GM21526 (cell line): Measurements from ENCODE around the gene EXOSC7.
A peak's percentile ranks its signal among the peaks of the same experiment; 100 is the strongest.
"Not testable (repeated sequence)": the region's sequence is repeated elsewhere in the genome, so short reads cannot be mapped to it uniquely, and the experiment has no call there.

Source experiments
- ATAC-seq: cut with Tn5 transposase; IDR thresholded peaks from one replicate; pipeline ENCODE4 v1.9.1; 2021; ENCODE audit warnings: moderate library complexity; ENCODE audit not compliant: unreplicated experiment, low FRiP score

The EXOSC7 gene

DNA sequence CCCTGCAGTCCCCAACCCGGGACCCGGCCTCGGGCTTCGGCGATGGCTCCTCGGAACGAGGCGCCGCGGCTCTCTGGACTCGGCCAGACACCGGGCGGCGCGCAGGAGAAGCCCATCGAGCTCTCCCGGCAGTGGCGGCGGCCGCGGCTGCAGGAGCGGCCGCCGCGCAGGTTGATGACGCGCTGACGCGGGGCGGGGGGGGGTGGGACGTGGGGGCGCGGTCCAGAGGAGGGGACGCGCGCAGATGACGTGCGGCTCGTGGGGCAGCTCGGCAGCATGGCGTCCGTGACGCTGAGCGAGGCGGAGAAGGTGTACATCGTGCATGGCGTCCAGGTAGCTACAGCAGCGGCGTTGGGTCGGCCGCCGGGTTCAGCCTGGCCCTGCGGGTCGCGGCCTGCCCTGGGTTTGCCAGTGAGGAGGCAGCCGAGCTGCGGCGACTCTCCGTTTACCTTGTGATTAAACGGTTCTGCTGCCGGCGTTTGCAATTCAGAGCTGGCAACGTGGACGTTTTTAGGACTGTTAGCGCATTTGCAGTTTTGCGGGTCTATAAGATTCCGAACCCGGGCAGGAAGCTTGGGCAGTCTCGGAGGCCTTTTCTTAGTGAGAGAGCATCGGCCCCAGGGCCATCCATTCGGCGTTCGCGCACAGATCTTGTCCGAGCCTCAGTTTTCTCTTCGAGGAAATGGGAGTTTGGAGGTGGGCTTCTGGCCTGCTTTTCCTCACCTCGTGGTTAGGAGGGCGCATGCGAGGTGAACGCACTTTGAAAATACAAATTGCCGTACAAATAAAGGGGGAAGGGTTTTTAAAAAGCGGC, at the start of gene EXOSC7, which contains the start of gene ZDHHC3:
EXOSC7 (plus strand) TSS at position 243 of the 814 bp plus-strand sequence; CDS start at position 277, 34 bp downstream.
ZDHHC3 (minus strand) TSS at position 173 of the 814 bp plus-strand sequence. CDS start 16,738 bp downstream, outside the sequence.
- peak; percentile 66 for ATAC-seq

DNA sequence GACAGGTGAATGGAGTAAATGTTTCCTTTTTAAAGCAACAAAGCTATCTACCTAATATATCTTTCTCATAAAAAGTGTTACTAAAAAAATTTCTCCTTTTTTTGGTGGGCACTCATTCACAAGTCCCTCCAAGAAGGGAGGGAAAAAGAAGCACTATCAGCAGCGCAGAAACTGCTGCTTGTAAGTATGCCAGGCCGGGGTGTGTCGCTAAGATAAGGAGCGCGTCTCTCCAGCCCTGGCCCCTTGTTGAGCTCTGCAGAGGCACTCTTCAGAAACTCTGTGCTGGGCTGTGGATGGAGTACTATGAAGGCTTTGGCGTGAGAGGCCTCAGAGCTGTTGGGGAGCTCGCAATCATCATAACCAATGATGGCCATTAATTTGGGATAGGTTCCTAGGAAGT, 49.1 kb upstream of the EXOSC7 start:
- no peak for ATAC-seq

DNA sequence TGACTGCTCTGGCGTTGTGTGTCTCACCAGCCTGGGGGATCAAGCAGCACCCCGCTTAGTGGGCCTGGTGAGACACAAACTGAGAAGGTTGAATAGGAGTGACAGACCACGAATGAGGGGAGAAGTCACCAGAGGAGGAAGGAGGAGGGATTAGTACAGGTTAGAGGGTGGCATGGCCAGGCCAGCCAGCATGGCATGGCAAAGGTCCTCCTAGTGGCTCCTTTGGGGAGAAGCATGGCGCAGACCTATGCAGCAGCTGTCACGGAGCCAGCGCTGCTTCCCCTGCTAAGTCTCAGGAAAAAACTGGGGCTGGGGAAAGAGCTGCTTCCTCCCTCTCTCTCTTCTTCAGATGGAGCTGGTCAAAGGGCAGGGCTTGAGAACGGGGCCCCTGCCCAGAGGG, 48.7 kb upstream of the EXOSC7 start:
- ATAC-seq: no peak

DNA sequence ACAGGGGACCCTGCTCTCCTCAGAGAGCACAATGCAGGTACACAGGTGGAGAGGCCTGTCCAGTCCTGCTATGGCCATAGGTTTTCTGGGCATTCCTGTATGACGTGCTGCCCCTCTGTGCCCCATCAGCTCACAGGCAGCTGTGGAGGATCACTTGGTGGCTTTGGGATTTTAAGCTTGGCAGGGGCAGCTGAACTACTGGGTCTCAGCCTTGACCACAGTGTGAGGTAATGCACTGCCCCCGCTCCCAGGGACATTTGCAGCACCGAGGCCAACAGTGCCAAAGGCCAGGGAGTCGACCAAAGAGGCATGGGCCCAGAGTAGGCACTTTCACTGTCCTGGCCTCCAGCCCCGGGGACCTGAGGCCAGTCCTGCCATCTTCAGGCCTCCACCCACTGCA, 46.3 kb upstream of the EXOSC7 start:
- no peak for ATAC-seq

DNA sequence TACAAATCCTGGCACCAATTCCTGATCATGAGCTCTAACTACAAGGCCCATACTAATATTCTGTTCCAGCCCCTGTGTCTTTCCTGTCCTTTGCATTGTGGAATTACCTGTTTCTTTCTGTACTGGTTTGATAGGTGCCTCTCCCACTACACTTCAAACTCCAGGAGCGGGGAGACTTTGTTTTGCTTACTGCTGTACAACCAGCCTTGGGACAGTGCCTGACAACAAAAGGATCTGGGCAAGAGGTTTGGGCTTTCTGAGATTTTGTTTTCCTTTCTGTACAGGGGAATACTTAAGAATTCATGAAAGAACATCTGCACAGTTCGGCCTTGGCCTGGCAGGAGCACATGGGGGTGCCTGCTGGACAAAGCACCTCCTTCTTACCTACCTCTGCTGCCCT, 45.1 kb upstream of the EXOSC7 start:
- no peak for ATAC-seq

DNA sequence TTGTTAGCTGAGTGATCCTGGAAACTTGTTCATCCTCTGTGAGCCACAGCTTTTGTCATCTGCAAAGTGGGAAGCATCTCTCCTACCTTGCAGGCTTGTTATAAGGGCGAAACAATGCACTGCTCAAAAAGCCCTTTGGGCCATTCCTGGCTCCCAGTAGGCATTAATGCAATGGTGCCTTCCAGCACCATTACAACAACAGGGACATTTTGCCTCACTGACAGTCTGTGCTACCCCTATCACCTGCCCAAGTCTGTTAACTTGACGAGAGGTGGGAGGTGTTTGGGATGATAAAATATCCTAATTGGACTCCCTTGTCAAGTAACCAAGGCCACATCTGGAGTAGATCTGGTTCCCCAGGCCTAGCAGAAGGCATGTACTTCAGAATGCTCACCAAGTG, 44.3 kb upstream of the EXOSC7 start:
- ATAC-seq: no peak

DNA sequence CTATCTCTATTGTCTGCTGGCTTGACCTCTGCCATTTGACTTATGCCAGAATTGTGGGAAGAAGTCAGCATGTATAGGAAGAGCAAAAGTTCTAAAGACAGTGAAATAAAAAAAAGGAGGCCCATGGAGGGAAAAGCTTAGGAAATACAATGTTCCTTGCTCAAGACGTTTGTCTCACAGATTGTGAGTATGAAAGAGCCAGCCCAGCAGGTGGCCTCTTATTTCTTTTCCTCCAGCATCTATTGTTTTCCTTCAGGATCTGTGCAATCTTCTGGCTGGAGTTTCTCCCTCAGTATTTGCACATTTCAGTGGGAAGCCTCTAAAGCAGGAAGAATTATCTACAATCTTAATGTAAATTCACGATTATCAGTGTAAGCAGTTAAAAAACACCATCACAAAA, 43.8 kb upstream of the EXOSC7 start:
- no peak for ATAC-seq

DNA sequence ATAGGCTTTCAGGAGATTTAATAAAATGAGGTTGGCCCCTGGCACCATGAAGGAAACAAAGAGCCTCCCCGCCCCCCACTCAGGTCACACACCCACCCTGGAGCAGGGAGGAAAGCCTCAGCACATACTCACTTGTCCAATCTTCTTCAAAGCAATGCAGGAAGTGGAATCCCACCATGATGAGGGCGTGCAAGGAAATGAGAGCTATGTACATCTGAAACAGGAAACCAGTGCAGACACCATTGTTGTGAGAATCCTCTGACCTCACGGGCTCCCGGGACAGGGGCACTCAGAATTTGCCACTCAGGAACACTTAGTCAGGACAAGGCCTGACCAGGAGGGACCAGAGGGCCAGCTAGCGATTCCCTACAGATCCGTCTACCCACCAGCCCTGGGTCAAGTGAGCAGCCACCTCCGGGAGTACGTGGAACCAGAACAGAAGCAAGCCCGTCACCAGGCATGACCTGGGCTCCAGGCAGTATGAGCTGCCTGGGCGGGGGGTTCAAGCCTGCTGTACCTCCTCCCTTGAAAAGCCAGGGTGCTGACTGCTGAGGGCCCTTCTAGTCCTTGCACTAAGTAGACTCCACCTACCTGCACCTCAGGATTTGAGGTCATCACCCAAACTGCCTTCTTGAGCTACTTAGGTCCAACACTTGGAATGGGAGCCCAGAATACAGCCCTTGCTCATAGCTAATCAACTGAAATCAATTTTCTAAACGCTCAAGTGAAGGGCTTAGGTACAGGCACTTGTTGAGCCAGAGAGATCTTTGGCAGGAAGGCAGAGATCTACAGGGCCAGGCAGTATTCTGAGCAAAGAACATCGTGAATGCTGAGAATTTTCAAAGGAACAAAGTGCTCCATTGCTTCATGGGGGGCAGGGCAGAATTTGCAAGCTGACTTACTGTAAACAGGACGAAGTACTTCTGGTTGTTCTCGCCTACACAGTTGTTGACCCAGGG, 42.8 kb upstream of the EXOSC7 start:
- ATAC-seq: no peak

DNA sequence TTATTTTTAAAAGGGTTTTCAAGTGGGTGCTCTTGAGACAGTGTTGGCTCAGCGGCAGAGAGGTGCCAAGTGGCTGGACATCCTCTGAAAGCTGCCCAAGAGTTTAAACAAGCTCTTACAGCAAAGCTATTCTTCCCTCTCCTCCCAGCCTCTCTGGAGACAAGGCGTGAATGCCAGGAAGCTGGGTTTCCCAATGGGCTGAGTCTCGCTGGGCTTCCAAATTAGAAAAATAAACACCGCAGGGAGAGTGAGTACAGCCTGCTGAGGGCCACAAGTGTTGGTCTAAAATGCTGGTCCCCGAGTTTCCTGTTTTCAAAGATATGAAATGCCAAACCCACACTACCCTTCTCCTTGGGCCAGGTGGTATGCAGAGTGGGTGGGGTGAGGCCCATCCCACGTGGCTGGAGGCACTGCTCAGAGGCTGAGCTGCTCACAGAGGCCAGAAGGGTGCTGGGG, 36.4 kb upstream of the EXOSC7 start:
- ATAC-seq: no peak

DNA sequence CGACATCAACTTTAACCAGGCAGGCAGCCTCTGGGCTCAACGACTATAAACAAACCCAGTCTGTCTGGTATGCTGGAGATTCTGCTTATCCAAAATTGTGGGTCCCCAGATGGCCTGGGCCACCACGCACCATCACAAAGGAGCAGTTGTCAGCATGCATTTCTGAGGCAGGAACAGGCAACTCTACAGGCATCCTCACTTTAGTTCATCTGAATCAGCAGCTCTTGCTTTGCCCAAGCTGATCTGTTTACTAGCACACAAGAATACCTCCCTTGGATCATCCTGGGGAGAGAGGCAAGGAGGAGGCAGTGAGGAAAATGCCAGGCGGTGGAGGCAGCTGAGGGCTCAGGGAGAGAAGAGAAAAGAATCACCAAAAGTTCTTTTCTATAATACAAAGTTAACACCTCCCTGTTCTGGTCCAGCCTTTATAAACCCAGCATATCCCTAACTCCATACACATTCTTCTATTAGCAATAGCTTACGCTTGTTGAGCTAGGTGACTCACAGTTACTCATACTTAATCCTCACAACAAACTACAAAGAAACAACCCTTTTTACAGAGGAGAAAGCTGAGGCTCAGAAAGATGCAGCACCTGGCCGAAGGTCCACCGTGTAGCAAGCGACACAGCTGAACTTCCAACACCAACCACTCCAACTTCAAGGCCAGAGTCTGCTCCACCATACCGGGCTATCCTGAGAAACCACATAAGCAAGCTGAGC, 33.7 kb upstream of the EXOSC7 start:
- no peak for ATAC-seq

DNA sequence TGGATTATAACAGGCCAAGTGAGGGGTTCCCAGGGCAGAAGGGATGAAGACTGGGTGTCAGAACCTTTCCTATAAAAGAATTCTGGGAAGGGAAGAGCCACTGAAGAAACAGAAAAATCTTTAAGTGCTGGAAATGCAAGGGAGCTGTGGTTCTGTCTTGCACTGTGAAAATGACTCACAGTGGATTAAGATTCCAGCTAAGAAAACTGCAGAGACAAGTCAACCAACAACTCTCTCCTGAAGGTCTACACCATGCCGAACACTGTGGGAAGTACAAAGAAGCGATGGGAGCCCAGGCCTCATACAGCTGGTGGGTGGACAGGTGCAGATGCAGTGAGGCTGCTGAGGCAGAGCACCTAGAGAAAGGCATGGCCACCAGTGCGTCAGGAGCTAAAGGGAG, 27.8 kb upstream of the EXOSC7 start:
- no peak for ATAC-seq

DNA sequence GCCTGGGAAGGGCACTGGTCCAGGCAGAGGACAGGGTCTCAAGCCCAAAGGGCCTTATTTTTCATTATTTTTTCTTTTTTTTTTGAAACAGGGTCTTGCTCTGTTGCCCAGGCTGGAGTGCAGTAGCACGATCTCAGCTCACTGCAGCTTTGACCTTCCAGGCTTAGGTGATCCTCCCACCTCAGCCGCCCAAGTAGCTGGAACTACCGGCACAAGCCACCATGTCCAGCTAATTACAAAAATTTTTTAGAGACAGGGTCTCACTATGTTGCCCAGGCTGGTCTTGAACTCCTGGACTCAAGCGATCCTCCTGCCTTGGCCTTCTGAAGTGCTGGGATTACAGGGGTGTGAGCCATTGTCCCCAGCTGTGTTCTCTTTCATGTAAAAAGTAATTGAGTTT, 26.3 kb upstream of the EXOSC7 start:
- not testable (repeated sequence) for ATAC-seq

DNA sequence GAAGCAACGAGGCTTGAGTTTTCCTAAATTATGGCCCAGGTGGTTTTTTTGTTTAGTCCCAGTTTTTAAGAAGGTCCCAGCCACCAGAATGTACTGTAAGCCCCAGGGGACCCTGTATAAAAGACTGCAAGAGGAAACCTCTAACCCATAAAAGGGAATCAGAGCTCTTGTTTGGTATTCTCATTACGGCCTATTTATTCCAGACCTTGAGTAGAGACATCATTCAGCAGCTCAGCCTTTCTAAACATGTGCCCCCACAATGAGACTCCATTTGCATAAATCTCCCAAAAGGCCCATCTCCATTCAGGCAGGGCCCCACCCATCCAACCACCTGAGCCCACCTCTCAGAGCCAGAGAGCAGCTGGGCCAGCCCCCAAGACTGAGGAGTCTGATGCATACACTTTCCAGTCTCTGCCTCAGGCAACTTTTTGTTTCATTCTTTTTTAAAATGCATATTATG, 25.7 kb upstream of the EXOSC7 start:
- no peak for ATAC-seq

DNA sequence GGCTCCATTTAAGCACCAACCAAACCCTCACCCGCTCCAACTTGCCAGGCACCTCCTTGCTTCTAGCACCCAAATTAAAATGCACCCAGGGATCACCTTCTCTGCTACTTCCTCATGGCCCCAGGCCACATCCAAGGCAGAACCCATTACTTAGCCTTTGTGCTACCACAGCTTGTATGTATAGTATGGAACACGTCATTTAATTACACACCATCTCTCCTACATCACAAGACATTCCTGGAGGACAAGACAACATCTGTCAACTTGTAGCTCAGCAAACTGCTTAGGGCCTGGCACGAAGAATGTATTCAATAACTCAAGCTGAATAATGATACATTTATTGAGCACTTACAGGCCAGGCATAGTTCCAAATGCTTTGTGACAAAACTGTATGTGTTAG, 23.4 kb upstream of the EXOSC7 start:
- ATAC-seq: no peak

DNA sequence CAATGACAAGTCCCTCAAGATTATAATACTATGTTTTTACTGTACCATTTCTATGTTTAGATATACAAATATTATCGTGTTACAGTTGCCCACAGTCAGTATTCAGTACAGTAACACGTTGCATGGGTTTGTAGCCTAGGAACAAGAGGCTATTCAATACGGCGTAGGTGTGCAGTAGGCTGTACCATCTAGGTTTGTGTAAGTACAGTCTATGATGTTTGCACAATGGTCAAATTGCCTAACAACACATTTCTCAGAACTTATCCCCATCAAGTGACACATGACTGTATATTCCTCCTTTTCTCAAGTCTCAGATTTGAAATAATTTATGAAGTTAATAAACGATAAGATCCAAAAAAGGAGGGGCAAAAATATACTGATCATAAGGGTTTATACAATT, 21.7 kb upstream of the EXOSC7 start:
- no peak for ATAC-seq

DNA sequence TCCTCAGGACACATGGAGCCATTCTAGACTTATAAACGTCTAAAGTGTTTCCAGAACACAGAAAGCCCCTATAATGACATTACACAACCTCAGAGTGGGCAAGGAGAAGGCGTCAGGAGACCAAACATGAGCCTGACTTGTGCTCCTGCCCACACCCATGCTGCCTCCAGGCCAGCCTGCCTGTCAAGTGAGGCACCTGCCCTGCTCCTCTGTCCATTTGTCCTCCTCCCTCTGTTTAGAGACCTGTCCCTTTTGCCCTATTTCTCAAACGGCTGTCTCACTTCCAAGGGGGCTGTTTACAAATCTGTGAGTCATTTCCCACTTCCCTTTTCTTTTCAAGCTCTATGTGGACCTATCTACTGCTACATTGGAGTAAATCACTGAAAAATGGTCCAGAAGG, 21.1 kb upstream of the EXOSC7 start:
- ATAC-seq: peak; percentile 64

DNA sequence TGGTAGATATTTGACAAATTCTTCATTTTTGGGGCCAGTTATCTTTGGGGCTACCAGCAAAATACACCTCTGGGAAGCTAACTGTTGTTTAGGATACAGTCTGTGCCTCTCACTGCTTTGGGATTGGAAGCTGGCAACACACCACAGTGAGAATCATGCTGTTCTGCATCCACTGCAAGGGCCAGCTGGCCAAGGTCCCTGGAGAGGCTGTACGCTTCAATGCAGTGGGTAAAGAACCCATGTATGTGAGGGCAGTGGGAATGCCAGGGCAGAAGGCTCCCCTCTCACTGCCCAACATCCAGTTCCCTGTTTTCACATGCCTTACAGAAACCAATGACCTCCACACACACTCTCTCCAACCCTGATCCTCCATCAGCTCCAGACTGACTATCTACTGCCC, 20.1 kb upstream of the EXOSC7 start:
- ATAC-seq: no peak

DNA sequence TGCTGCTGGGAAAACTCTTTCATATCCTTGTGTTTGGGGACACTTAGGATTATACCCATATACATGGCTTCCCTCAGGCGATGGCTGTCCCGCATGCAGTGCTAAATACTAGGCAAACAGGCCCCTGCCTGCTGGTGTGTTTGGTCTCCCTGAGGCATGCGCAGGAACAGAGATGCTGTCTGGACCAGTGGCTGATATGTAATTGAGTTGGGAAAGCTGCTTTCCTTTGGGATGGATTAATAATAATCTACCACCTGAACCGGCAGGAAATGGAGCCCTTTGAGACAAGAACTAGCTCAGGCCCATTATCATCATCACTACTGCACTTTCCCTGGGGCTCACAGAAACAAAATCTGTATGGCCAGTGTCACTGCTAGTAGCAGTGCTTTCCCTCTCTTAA, 18.1 kb upstream of the EXOSC7 start:
- no peak for ATAC-seq

DNA sequence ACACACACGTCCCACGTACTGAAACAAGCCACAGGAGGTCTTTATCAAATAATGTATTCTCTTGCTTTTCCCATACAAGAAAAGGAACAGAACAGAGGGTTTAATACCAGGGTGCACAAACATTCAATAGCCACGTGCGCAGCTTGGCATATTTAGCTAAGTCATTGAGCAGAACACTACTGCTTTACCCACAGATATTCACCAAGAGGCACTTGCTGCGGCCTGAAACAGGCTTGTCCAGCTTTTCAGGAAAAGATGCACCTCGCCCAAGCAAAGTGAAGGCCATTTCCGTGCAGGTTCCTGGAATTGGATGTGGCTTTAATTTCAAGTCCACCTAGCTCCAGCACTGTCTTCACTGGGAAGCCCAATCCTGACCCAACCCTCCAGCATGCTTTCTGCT, 17.7 kb upstream of the EXOSC7 start:
- ATAC-seq: no peak

DNA sequence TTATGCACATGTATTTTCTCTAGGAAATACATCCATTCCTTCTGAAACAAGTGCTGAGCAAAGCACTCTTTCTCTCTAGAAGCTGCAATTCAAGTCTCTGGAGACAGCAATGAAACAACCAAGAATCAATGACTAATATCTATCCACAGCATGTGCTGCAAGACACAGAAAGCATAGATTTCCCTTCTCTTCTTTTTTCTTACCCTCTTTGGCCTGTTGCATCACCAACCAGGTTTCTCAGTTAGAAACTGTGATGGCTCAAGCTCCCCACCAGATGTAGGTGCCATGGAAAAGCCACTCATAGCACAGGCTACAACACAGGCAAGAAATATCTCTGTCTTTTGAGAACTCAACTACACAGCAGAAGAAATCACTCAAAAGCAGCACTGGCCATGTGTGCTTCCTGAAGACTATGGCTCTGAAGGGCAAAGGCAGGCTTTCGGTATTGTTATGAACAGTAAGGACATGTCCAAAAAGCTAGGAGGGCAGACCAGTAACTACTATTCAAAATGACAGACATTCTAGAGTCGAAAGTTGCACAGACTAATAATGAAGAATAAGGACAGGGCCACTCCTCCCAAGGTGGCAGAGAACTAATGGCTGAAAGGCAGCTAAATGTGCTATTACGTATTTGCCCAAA, 15.5 kb upstream of the EXOSC7 start:
- peak; percentile 50 for ATAC-seq
